NCI-H2107 treated with DMSO at 0.1 percent for 48 hours (cell line): ENCODE measurements around the gene ZNF207.
"Not testable (repeated sequence)": the region's sequence is repeated elsewhere in the genome, so short reads cannot be mapped to it uniquely, and the experiment has no call there.

Source experiments
- DNase-seq: peaks from one replicate; lab custom pipeline; 2025; ENCODE audit not compliant: unreplicated experiment; lab: John Stamatoyannopoulos, UW

The ZNF207 gene

GRCh38 chr17:32349854-32350665 is at the start of gene ZNF207:
TSS of gene ZNF207 (plus strand) at chr17:32350157. CDS start at chr17:32350286, 129 bp downstream.
- DNase-seq, result peak; percentile 96

GRCh38 chr17:32302037-32302436 is 47.9 kb upstream of the ZNF207 start:
- DNase-seq, result no peak

- no peak for DNase-seq
Observed at GRCh38 chr17:32302860-32303649, 46.9 kb upstream of the ZNF207 start.

GRCh38 chr17:32303781-32304288 is 46.1 kb upstream of the ZNF207 start:
- no peak for DNase-seq

GRCh38 chr17:32305049-32305448 is 44.9 kb upstream of the ZNF207 start:
- DNase-seq, result no peak

- no peak for DNase-seq
Observed at GRCh38 chr17:32307658-32308057, 42.3 kb upstream of the ZNF207 start.

GRCh38 chr17:32311028-32311536 is 38.9 kb upstream of the ZNF207 start:
- DNase-seq, result no peak

GRCh38 chr17:32314636-32315035 is 35.3 kb upstream of the ZNF207 start:
- no peak for DNase-seq

GRCh38 chr17:32315171-32315570 is 34.8 kb upstream of the ZNF207 start:
- peak; percentile 68 for DNase-seq

- not testable (repeated sequence) for DNase-seq
Observed at GRCh38 chr17:32316653-32317052, 33.3 kb upstream of the ZNF207 start.

GRCh38 chr17:32317353-32317752 is 32.6 kb upstream of the ZNF207 start:
- no peak for DNase-seq

- DNase-seq, result no peak
Observed at GRCh38 chr17:32318071-32318470, 31.9 kb upstream of the ZNF207 start.

GRCh38 chr17:32319548-32319905 is 30.4 kb upstream of the ZNF207 start:
- DNase-seq, result peak; percentile 40

- DNase-seq, result not testable (repeated sequence)
Observed at GRCh38 chr17:32320080-32320479, 29.9 kb upstream of the ZNF207 start.

GRCh38 chr17:32320847-32321246 is 29.1 kb upstream of the ZNF207 start:
- no peak for DNase-seq

- DNase-seq, result no peak
Observed at GRCh38 chr17:32323046-32323445, 26.9 kb upstream of the ZNF207 start.

GRCh38 chr17:32323811-32324491 is 26.0 kb upstream of the ZNF207 start:
- DNase-seq, result no peak

GRCh38 chr17:32327911-32328310 is 22.0 kb upstream of the ZNF207 start:
- no peak for DNase-seq

GRCh38 chr17:32330147-32330546 is 19.8 kb upstream of the ZNF207 start:
- no peak for DNase-seq

GRCh38 chr17:32331243-32332040 is 18.5 kb upstream of the ZNF207 start:
- DNase-seq, result no peak
